H9 (cell line): ENCODE measurements around the gene QSOX2. TPM values are rescaled to one million over a fixed set of nuclear protein-coding genes. Genes with fewer than 3 reads are reported as not detected.

ENCODE experiments used
- DNase-seq: peaks from one replicate; pipeline ENCODE4 v3.0.0-alpha.2; 2017
- H2AFZ ChIP-seq: one replicate; pipeline ENCODE4 v1.6.1; 2013; ENCODE audit warnings: mild to moderate bottlenecking, low read length, control low read depth, moderate library complexity
- H2AK5ac ChIP-seq: 2 replicates; pipeline ENCODE4 v1.6.1; 2013; ENCODE audit warnings: low read length, control low read depth, mixed read lengths; ENCODE audit not compliant: insufficient read length
- H2BK120ac ChIP-seq: one replicate; pipeline ENCODE4 v1.6.1; 2013; ENCODE audit warnings: low read depth, mild to moderate bottlenecking, low read length, control low read depth, inconsistent platforms; ENCODE audit not compliant: poor library complexity, severe bottlenecking
- H2BK12ac ChIP-seq: 2 replicates; pipeline ENCODE4 v1.6.1; 2013; ENCODE audit warnings: low read length, control low read depth, mixed read lengths, low read depth; ENCODE audit not compliant: insufficient read length
- H2BK15ac ChIP-seq: 2 replicates; pipeline ENCODE4 v1.6.1; 2013; ENCODE audit warnings: low read depth, low read length, control low read depth
- H2BK20ac ChIP-seq: one replicate; pipeline ENCODE4 v1.6.1; 2013; ENCODE audit warnings: low read depth, mild to moderate bottlenecking, low read length, control low read depth, inconsistent platforms; ENCODE audit not compliant: poor library complexity, severe bottlenecking
- H2BK5ac ChIP-seq: 2 replicates; pipeline ENCODE4 v1.6.1; 2013; ENCODE audit warnings: low read length, control low read depth, mixed read lengths; ENCODE audit not compliant: insufficient read length
- H3K14ac ChIP-seq: 2 replicates; pipeline ENCODE4 v1.6.1; 2013; ENCODE audit warnings: low read length, control low read depth; ENCODE audit not compliant: insufficient read depth
- H3K18ac ChIP-seq: 2 replicates; pipeline ENCODE4 v1.6.1; 2013; ENCODE audit warnings: low read depth, mild to moderate bottlenecking, mixed read lengths, low read length, control low read depth; ENCODE audit not compliant: insufficient read length
- H3K23ac ChIP-seq: 2 replicates; pipeline ENCODE4 v1.6.1; 2013; ENCODE audit warnings: low read length, control low read depth, mixed read lengths, low read depth; ENCODE audit not compliant: insufficient read length
- H3K23me2 ChIP-seq: 2 replicates; pipeline ENCODE4 v1.6.1; 2013; ENCODE audit warnings: low read depth, mild to moderate bottlenecking, mixed read lengths, low read length, control low read depth; ENCODE audit not compliant: insufficient read length, poor library complexity, severe bottlenecking
- H3K27ac ChIP-seq: 2 replicates; pipeline ENCODE4 v1.5.1; 2013; ENCODE audit warnings: low read length, control low read depth, mixed read lengths, low read depth; ENCODE audit not compliant: insufficient read length
- H3K27me3 ChIP-seq: 2 replicates; pipeline ENCODE4 v1.6.1; 2013; ENCODE audit warnings: low read length, control low read depth, inconsistent platforms; ENCODE audit not compliant: insufficient read depth
- H3K4ac ChIP-seq: 2 replicates; pipeline ENCODE4 v1.6.1; 2013; ENCODE audit warnings: low read depth, mild to moderate bottlenecking, control low read depth, inconsistent platforms, low read length, moderate library complexity
- H3K4me1 ChIP-seq: 2 replicates; pipeline ENCODE4 v1.6.1; 2013; ENCODE audit warnings: low read length, control low read depth, inconsistent platforms; ENCODE audit not compliant: insufficient read depth
- H3K4me2 ChIP-seq: 2 replicates; pipeline ENCODE4 v1.6.1; 2013; ENCODE audit warnings: low read length, control low read depth, mixed read lengths; ENCODE audit not compliant: insufficient read length, insufficient read depth
- H3K56ac ChIP-seq: 2 replicates; pipeline ENCODE4 v1.6.1; 2013; ENCODE audit warnings: low read depth, mild to moderate bottlenecking, mixed read lengths, low read length, control low read depth; ENCODE audit not compliant: insufficient read length
- H3K79me1 ChIP-seq: 2 replicates; pipeline ENCODE4 v1.6.1; 2013; ENCODE audit warnings: low read depth, mild to moderate bottlenecking, moderate library complexity, low read length, control low read depth, inconsistent platforms; ENCODE audit not compliant: insufficient read depth, poor library complexity, severe bottlenecking
- H3K79me2 ChIP-seq: 2 replicates; pipeline ENCODE4 v1.6.1; 2013; ENCODE audit warnings: low read length, control low read depth, inconsistent platforms; ENCODE audit not compliant: insufficient read depth
- H3K9ac ChIP-seq: 2 replicates; pipeline ENCODE4 v1.6.1; 2013; ENCODE audit warnings: low read length, control low read depth, mixed read lengths; ENCODE audit not compliant: insufficient read length; ENCODE audit errors: extremely low read depth
- H3K9me3 ChIP-seq: one replicate; pipeline ENCODE4 v1.6.1; 2013; ENCODE audit warnings: low read depth, low read length, inconsistent platforms; ENCODE audit not compliant: control insufficient read depth
- H3T11ph ChIP-seq: one replicate; pipeline ENCODE4 v1.6.1; 2013; ENCODE audit warnings: mild to moderate bottlenecking, low read length, control low read depth, inconsistent platforms
- H4K20me1 ChIP-seq: one replicate; pipeline ENCODE4 v1.6.1; 2013; ENCODE audit not compliant: control insufficient read depth, insufficient read length, insufficient read depth
- H4K5ac ChIP-seq: 2 replicates; pipeline ENCODE4 v1.6.1; 2013; ENCODE audit warnings: low read depth, mild to moderate bottlenecking, mixed read lengths, low read length, control low read depth; ENCODE audit not compliant: insufficient read length
- H4K8ac ChIP-seq: replicated peaks from 2 replicates; pipeline ENCODE4 v1.6.1; 2013; ENCODE audit warnings: low read length, control low read depth, mixed read lengths, low read depth; ENCODE audit not compliant: insufficient read length
- H4K91ac ChIP-seq: 2 replicates; pipeline ENCODE4 v1.6.1; 2013; ENCODE audit warnings: low read depth, mild to moderate bottlenecking, moderate library complexity, mixed read lengths, low read length, control low read depth; ENCODE audit not compliant: insufficient read length
- H3K27ac Mint-ChIP-seq, 3 experiments: 2 replicates in 2 of 3; 3 replicates in 1 of 3; pipeline ENCODE4 v1.8.0; 2020 to 2021; ENCODE audit warnings: mixed read lengths in 3 of 3, mild to moderate bottlenecking in 1 of 3, moderate library complexity in 1 of 3
- H3K27me3 Mint-ChIP-seq: 2 replicates; pipeline ENCODE4 v1.8.0; 2021; ENCODE audit warnings: low read depth, mild to moderate bottlenecking, moderate library complexity, mixed read lengths
- H3K36me3 Mint-ChIP-seq, 3 experiments: 2 replicates in 2 of 3; 3 replicates in 1 of 3; pipeline ENCODE4 v1.8.0; 2020 to 2021; ENCODE audit warnings: low read depth in 3 of 3, mixed read lengths in 3 of 3; ENCODE audit not compliant: insufficient read depth in 1 of 3
- H3K4me1 Mint-ChIP-seq, 2 experiments: 2 replicates each; pipeline ENCODE4 v1.8.0; 2020; ENCODE audit warnings: mixed read lengths in 2 of 2
- H3K4me3 Mint-ChIP-seq, 2 experiments: 2 replicates in 1 of 2; 3 replicates in 1 of 2; pipeline ENCODE4 v1.8.0; 2020 to 2021; ENCODE audit warnings: mild to moderate bottlenecking in 2 of 2, mixed read lengths in 2 of 2, moderate library complexity in 1 of 2
- H3K9me3 Mint-ChIP-seq, 2 experiments: 2 replicates in 1 of 2; 3 replicates in 1 of 2; pipeline ENCODE4 v1.8.0; 2020; ENCODE audit warnings: mild to moderate bottlenecking in 2 of 2, mixed read lengths in 2 of 2, moderate library complexity in 1 of 2
- CTCF ChIP-seq: fragments of 200-600 bp; sonication (generic); conservative IDR thresholded peaks from 3 replicates; pipeline ENCODE4 v1.8.0; 2021; ENCODE audit warnings: antibody characterized with exemption, mild to moderate bottlenecking
- WGBS: extraction: QIAGEN DNeasy Blood & Tissue Kit; methylation state at CpG from one replicate; pipeline ENCODE4 v1.1.7; 2013; ENCODE audit warnings: missing lambda C conversion rate, low lambda C conversion rate, mixed read lengths; ENCODE audit not compliant: insufficient read length; ENCODE audit errors: extremely low coverage; 5-methylcytosine and 5-hydroxymethylcytosine counted together
- total RNA-seq: library from RNA; stranded (reverse); gene quantifications from 2 replicates; pipeline ENCODE4 v1.2.1, GENCODE V29; 2021

Gene QSOX2
- total RNA-seq, 1 experiment from 2014 or later, result 25.8 TPM

- Histone ChIP-seq H3K79me2 (no peaks in the 10 kb centered on the region), H3K18ac (no peak overlapping the region), H4K20me1 (peaks cover 3% of the 10 kb centered on the region), H3K9ac (no peak overlapping the region), H4K5ac (no peak overlapping the region), H3T11ph (no peak overlapping the region), H3K9me3 (no peaks in the 10 kb centered on the region), H3K56ac (no peak overlapping the region), H3K79me1 (no peaks in the 10 kb centered on the region), H2BK12ac (no peak overlapping the region), H3K23ac (no peak overlapping the region), H3K14ac (no peak overlapping the region), H3K27me3 (peaks cover 43% of the 10 kb centered on the region; the same call in 1 of the 2 replicates), H3K4me2 (no peak overlapping the region), H3K23me2 (no peaks in the 10 kb centered on the region), H3K27ac (no peak overlapping the region), H2AFZ (no peak overlapping the region), H2BK20ac (no peak overlapping the region), H3K4ac (no peak overlapping the region), H3K4me1 (no peaks in the 10 kb centered on the region), H2BK15ac (no peak overlapping the region), H4K91ac (no peak overlapping the region), H2AK5ac (no peak overlapping the region), H2BK120ac (no peak overlapping the region), H4K8ac (no peak overlapping the region), H2BK5ac (no peak overlapping the region)
- peaks cover 62% of the 10 kb centered on the region for H3K27me3 Mint-ChIP-seq
- H3K4me3 Mint-ChIP-seq, result no peak overlapping the region
- DNase-seq, result no peak
- H3K27ac Mint-ChIP-seq, result no peak overlapping the region
- no CpG with 5 or more reads among the region's 11 CpGs for WGBS
- peaks cover 9 to 42% of the 10 kb centered on the region in 2 experiments for H3K4me1 Mint-ChIP-seq
- H3K36me3 Mint-ChIP-seq, result no peaks in the 10 kb centered on the region
- no peak for TF ChIP-seq CTCF
- no peaks in the 10 kb centered on the region for H3K9me3 Mint-ChIP-seq
Observed at GRCh38 chr9:136190656-136191055, 55.0 kb downstream of the QSOX2 start.
